ENCODE data around the gene PPIL6.
A peak's percentile ranks its signal among the peaks of the same experiment; 100 is the strongest.
"Not testable (repeated sequence)": the region's sequence is repeated elsewhere in the genome, so short reads cannot be mapped to it uniquely, and the experiment has no call there.

The PPIL6 gene

GRCh38 chr6:109373762-109374161, 66.7 kb downstream of the PPIL6 start:
- peak overlapping the region in 4 of 21 experiments; percentile 5 to 30 (median 18) for H3K27ac ChIP-seq
- no peak overlapping the region for H3K4me3 ChIP-seq

DNA sequence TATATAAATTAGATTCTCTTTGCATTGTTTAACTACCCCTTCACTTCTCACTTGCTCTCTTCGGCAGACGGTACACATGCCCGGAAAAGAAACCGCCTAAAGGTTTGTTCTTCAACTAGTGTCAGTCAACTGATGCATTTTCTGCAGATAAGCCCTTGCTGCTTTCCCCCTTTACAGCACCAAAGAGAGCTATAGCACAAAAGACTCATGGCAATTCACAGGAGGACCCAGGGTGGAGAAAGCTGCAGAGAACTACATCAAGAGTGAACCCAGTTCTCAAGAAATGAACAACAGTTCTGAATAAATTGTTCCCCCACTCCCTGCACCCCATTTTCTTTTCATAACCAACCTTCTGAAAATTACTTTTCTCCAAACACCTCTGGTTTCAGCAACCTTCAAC, 67.1 kb downstream of the PPIL6 start:
- H3K27ac ChIP-seq, result peak overlapping the region in 3 of 21 experiments; percentile 6 to 30 (median 26)
- H3K4me3 ChIP-seq, result no peak overlapping the region

DNA sequence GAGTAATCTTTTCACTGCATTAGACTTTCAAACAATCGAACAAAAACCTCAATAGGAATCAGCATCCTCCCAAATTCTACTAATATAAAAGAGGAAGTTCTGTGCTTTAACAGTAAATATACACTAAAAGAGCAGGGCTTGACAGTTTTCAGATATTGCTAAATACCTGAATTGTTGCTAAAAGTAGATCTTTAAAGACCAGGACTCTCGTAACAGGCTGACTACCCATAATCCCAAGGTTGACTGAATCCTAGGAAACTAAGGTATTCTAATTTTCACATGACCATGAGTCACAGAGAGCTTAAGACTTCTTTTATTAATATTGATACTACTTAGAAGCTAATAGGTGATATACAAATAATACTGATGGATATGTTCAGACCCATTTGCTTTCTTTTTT, 68.3 kb downstream of the PPIL6 start:
- H3K27ac ChIP-seq, result no peak overlapping the region
- no peak overlapping the region for H3K4me3 ChIP-seq

GRCh38 chr6:109370792-109371191, 69.6 kb downstream of the PPIL6 start:
- H3K4me3 ChIP-seq, result no peak overlapping the region

DNA sequence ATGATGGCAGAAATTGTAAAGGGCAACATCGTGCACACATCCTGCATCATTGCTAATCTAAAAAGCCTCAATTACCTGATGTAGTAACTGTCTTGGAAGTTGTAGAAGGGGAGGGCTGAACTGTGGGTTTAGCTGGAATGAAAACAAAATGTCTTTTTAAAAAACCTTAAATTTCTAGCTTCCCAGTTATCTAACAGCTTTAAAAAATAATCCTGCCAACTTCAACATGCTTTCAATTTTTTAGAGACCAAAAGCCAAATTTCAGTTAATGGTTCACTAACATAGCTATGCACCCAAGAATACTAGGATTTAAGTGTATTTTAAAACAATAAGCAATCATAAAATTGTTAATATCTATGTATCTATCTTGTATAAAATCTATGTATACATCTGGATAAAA, 70.1 kb downstream of the PPIL6 start:
- Histone ChIP-seq H3K27ac (no peak overlapping the region), H3K4me3 (no peak overlapping the region)

More at GRCh38 chr6:109370792-109371191, 69.6 kb downstream of the PPIL6 start:
- no peak overlapping the region for H3K27ac ChIP-seq

- Histone ChIP-seq H3K4me3 (no peak overlapping the region), H3K27ac (no peak overlapping the region)
These were observed 70.7 kb downstream of the PPIL6 start for GRCh38 chr6:109369728-109370127.

DNA sequence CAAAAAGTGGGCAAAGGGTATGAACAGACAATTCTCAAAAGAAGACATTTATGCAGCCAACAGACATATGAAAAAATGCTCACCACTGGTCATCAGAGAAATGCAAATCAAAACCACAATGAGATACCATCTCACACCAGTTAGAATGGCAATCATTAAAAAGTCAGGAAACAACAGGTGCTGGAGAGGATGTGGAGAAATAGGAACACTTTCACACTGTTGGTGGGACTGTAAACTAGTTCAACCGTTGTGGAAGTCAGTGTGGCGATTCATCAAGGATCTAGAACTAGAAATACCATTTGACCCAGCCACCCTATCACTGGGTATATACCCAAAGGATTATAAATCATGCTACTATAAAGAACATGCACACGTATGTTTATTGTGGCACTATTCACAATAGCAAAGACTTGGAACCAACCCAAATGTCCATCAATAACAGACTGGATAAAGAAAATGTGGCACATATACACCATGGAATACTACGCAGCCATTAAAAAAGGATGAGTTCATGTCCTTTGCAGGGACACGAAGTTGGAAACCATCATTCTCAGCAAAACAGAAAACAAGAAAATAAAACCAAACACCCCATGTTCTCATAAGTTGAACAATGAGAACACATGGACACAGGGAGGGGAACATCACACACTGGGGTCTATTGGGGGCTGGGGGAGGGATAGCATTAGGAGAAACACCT, 75.9 kb downstream of the PPIL6 start:
- H3K27ac ChIP-seq, result not testable (repeated sequence)

GRCh38 chr6:109363753-109364152, 76.7 kb downstream of the PPIL6 start:
- no peak overlapping the region for H3K27ac ChIP-seq
- H3K4me3 ChIP-seq, result no peak overlapping the region

More for the DNA sequence above, 75.9 kb downstream of the PPIL6 start:
- H3K4me3 ChIP-seq, result not testable (repeated sequence)

GRCh38 chr6:109362102-109362884, 78.1 kb downstream of the PPIL6 start:
- Histone ChIP-seq H3K27ac (no peak overlapping the region), H3K4me3 (no peak overlapping the region)

- Histone ChIP-seq H3K4me3 (no peak overlapping the region), H3K27ac (no peak overlapping the region)
These were observed 79.6 kb downstream of the PPIL6 start for GRCh38 chr6:109360791-109361190.

DNA sequence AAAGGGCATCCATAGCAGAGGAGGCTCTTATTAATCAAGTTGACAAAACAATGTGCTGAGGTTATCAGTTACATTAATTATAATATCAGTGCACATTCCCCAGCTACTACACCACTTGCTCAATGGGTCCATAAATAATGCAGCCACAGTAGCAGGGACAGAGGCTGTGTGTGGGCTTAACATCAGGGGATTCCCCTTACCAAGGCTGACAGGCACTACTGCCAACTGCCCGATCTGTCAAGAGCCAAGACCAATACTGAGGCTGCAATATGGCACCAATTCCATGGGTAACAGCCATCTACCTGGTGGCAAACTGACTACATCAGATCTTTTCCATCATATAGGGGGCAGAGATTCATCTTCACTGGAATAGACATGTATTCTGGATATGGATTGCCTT, 80.1 kb downstream of the PPIL6 start:
- Histone ChIP-seq H3K27ac (no peak overlapping the region), H3K4me3 (no peak overlapping the region)

DNA sequence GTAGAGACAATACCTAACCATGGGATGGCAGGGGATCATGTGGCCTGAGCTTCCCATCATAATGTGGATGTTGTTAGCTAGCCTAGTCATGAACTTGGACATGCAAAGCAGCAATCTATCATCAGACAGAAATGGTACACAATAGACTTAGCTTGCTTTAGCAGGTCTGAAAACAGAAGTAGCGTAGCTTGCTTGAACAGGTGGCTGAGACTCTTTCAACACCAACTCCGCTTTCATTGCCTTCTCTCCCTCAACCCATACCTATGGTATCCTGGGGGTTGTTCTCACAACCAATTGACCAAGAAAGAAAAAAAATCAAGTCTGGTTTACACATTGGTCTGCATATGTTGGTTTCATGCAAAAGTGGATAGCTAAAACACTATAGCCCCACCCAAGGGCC, 81.2 kb downstream of the PPIL6 start:
- Histone ChIP-seq H3K27ac (no peak overlapping the region), H3K4me3 (no peak overlapping the region)

- no peak overlapping the region for H3K27ac ChIP-seq
- no peak overlapping the region for H3K4me3 ChIP-seq
These were observed 82.2 kb downstream of the PPIL6 start for GRCh38 chr6:109358204-109358603.

DNA sequence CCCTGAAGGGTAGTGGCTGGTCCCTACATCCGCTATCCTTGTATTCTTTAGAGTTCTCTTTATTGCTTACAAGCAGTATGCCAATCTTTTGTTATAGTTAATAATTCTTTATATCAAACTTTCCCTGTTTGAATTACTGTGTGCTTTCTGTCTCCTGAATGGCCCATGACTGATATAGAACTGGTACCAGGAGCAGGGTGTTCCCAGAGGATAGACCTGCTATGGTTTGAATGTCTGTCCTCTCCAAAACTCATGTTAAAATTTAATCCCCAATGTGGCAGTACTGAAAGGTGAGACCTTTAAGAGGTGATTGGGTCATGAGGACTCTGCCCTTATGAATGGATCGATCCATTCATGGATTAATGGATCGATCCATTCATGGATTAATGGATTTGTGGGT, 84.2 kb downstream of the PPIL6 start:
- H3K4me3 ChIP-seq, result no peak overlapping the region
- no peak overlapping the region for H3K27ac ChIP-seq

DNA sequence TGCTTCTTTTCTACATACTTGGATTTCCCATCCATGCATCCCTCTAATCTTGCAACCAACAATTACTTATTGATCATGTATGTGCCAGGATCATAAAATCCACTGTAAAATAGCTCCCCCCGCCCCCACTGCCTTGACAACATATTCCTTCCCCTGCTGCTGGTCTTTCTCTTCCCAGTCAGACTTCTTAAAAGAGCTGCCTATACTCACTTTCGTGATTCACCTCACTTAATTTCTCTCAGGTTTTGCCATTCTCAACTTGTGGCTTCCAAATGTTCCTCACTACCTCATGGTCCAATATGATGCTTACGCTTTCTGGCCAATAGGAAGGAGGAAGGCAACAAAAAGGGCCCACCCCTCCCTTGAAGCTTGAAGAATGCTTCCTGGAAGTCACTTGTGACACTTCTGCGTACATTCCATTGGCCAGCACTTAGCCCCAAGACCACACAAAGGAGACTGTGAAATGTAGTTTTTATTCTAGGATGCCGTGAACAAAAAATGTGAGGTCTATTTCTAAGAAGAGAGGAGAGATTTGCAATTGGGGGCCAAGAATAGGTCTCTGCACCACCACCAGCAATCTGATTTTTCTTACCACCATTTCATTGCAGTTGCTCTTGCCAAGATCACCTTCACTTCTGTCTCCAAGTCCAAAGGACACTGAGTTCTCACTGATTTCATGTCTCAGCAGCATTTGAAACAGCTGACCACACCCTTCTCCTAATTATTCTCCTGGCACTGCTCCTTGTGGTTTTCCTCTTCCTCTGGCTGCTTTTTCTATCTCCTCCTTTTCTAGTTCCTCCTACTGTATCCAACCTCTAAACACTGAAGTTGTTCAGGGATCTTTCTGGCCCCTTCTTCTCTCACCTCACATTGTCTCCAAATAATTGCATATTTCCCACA, 88.9 kb downstream of the PPIL6 start:
- H3K4me3 ChIP-seq, result no peak overlapping the region
- H3K27ac ChIP-seq, result peak overlapping the region in 1 of 21 experiments; percentile 8

DNA sequence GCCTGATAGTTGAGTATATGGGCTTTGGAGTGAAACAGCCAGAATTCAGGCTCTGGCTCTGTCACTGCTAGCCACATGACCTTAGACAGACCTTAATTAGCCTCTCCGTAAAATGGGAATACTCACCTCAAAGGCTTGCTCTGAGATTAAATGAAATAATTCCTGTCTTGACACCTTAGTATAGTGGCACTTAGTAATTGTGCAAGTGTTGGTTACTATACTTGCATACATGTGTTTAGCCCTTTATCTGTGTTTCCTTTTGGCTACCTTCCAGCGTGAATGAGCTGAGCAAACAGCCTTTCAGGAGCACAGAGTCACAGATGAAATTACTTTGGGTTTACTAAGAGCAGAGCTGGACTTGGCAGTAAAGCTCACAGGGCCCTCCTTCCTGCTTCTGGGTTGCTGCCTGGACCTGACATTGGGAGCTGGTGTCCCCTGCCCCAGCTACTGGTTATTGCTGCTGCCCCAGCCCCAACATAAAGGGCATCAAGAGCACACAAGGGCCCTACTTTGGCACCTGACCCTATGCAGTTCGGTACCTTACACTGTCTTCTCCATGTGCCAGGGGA, 90.9 kb downstream of the PPIL6 start:
- Histone ChIP-seq H3K27ac (no peak overlapping the region), H3K4me3 (no peak overlapping the region)

- Histone ChIP-seq H3K27ac (peak overlapping the region in 1 of 21 experiments; percentile 5), H3K4me3 (no peak overlapping the region)
These were observed 92.2 kb downstream of the PPIL6 start for GRCh38 chr6:109348226-109348625.

DNA sequence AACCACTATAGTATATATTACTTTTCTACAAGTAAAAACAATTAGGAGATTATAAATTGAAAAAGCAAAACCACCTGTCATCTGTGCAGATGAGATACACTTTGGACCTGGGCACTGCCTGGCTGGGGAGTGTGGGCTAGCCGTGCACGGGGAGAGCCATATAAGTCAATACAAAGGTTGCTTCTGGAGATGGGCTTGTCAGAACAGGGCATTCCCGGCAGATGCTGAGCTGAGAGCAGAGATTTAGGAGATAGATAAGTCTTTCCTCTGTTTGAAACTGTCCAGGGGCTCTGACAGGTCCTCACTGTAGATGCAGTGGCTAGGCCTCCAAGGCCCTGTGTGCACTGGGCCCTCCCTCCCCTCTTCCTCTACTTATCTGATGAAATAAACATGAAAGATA, 92.6 kb downstream of the PPIL6 start:
- Histone ChIP-seq H3K27ac (peak overlapping the region in 1 of 21 experiments; percentile 5), H3K4me3 (no peak overlapping the region)

- Histone ChIP-seq H3K4me3 (no peak overlapping the region), H3K27ac (no peak overlapping the region)
These were observed 94.4 kb downstream of the PPIL6 start for GRCh38 chr6:109345986-109346385.

DNA sequence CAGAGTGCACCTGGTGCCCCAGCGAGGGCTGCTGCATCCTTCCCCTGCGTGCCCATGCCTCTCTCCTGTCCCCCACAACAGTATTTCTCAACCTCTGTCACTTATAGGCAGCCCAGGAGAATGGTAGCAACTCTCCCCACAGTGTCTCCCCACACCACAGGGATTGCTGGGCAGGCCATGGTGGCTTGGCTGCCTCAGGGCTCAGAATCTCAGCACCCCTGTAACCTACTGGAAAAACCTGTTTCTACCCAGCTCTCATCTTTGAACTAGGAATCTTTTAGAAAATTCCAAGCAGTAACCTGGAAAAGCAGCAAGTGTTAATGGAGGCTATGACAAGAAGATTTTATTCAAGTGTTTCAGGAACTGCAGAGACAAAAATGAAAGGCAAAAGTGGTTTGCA, 96.2 kb downstream of the PPIL6 start:
- no peak overlapping the region for H3K27ac ChIP-seq

More for the DNA sequence above, 96.2 kb downstream of the PPIL6 start:
- H3K4me3 ChIP-seq, result no peak overlapping the region

Data from skin epidermis (tissue), 12 donors.